GM12878 (cell line): ENCODE data around the gene C7orf33. TPM values are rescaled to one million over a fixed set of nuclear protein-coding genes. Genes with fewer than 3 reads are reported as not detected.

Experiments
- BCL11A ChIP-seq: IDR thresholded peaks from 2 replicates; pipeline ENCODE4 v1.6.1; 2011; ENCODE audit warnings: low read depth, low read length
- EP300 ChIP-seq, 2 experiments: fragments of 150-350 bp in 1 of 2; IDR thresholded peaks; 2 replicates each; pipeline ENCODE4 v1.6.1; 2011 to 2012; ENCODE audit warnings: low read depth in 2 of 2, low read length in 2 of 2, borderline replicate concordance in 1 of 2, improper control_type of control experiment in 1 of 2, inconsistent platforms in 1 of 2; ENCODE audit not compliant: control insufficient read depth in 1 of 2
- EZH2 ChIP-seq: IDR thresholded peaks from 2 replicates; pipeline ENCODE4 v1.6.1; 2012; ENCODE audit warnings: low read depth, mild to moderate bottlenecking, control low read depth, inconsistent platforms, low read length, borderline replicate concordance; ENCODE audit not compliant: control insufficient read depth
- FOXM1 ChIP-seq: IDR thresholded peaks from 2 replicates; pipeline ENCODE4 v1.6.1; 2012; ENCODE audit warnings: low read depth, mild to moderate bottlenecking, inconsistent platforms, low read length, moderate library complexity
- IKZF1 ChIP-seq: fragments of 450-650 bp; conservative IDR thresholded peaks from 2 replicates; pipeline ENCODE4 v1.6.1; 2017; ENCODE audit warnings: antibody characterized with exemption, mild to moderate bottlenecking
- IRF4 ChIP-seq: IDR thresholded peaks from 2 replicates; pipeline ENCODE4 v1.6.1; 2011; ENCODE audit warnings: low read depth, low read length
- MEF2A ChIP-seq: IDR thresholded peaks from 2 replicates; pipeline ENCODE4 v1.6.1; 2011; ENCODE audit warnings: low read depth, mild to moderate bottlenecking, low read length, moderate library complexity; ENCODE audit not compliant: insufficient read depth
- SPI1 ChIP-seq: IDR thresholded peaks from 2 replicates; pipeline ENCODE4 v1.6.1; 2011; ENCODE audit warnings: low read depth, mild to moderate bottlenecking, low read length, moderate library complexity, borderline replicate concordance; ENCODE audit not compliant: insufficient read depth
- SREBF1 ChIP-seq: IDR thresholded peaks from 2 replicates; pipeline ENCODE4 v1.6.1; 2012; ENCODE audit warnings: mild to moderate bottlenecking, low read length
- ZBED1 ChIP-seq: IDR thresholded peaks from 2 replicates; pipeline ENCODE4 v1.6.1; 2016; ENCODE audit warnings: borderline replicate concordance
- polyA plus RNA-seq, 11 experiments: library from polyadenylated mRNA; depleted of rRNA in 4 of 11; unstranded in 6 of 11; stranded (reverse) in 5 of 11; fragments of >200 nt; fragmentation: Nextera tagmentation in 4 of 11; fragmentation: Illumina TruSeq in 1 of 11; extraction: Ambion mirVana in 4 of 11; extraction: Trizol in 1 of 11; gene quantifications; 1 replicate in 1 of 11; 2 replicates in 10 of 11; pipeline versions ENCODE4 v1.2.1 to v1.2.3, GENCODE V29; 2011 to 2016; ENCODE audit warnings: inconsistent platforms in 2 of 11, missing spikeins in 2 of 11, low read depth in 1 of 11
- total RNA-seq, 4 experiments: library from RNA; depleted of rRNA in 3 of 4; stranded (reverse); fragments of >200 nt in 3 of 4; fragmentation: Illumina TruSeq in 1 of 4; extraction: Trizol in 1 of 4; gene quantifications; 2 replicates each; pipeline versions ENCODE4 v1.2.1 to v1.2.3, GENCODE V29; 2013 to 2021
- TF ChIP-seq, protein P1 (sequence below): IDR thresholded peaks from 2 replicates; pipeline ENCODE4 v1.6.1; 2012; ENCODE audit warnings: low read length, inconsistent platforms
- TF ChIP-seq, protein P2 (sequence below): fragments of 450-650 bp; IDR thresholded peaks from 2 replicates; pipeline ENCODE4 v1.6.1; 2017; ENCODE audit warnings: antibody characterized with exemption, mild to moderate bottlenecking, moderate library complexity

The C7orf33 gene
- total and polyA plus RNA-seq, 10 of the 15 experiments (the other 5 are each of a cell fraction or from before 2014, with no cell fraction given): not detected

DNA sequence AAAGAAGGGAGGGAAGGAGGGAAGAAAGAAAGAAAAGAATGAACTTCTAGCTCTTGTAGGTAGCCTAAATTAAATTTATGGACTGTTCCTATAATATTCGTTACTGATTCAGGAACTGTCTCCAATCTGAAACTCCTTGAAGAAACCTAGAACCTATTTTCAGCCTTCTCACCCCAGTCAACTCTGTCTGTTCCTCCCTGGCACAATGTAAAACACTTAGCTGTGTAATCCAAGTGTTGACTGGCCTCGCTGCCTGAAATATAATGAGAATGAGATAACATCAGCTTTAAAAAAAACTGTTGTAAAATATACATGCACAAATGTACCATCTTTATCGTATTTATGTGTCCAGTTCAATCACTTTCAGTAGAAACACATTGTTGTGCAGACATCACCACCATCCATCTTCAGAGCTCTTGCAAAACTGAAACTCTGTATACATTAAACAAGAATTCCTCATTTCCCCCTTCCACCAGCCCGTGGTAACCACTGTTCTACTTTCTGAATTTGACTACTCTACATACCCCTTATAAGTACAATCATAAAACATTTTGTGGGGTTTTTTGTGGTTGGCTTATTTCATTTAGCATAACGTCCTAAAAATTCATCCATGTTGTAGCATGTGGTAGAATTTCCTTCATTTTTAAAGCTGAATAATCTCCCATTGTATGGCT is 6.3 kb upstream of the C7orf33 start (continued):
- TF ChIP-seq EP300 (IDR thresholded peaks at IDR 0.05; ENCODE audit: borderline replicate concordance in 1 of 2, control insufficient read depth in 1 of 2, low read depth in 2 of 2, low read length in 2 of 2) (0 out of 4 replicates have a peak, but pooled peaks of 1 of the 2 experiments have one; percentile 9), SPI1 (peak; percentile 60), IRF4 (peak; percentile 53; the same call in 1 of the 2 replicates), BCL11A (0 out of 2 replicates have a peak, but pooled peaks have one; percentile 26), SREBF1 (no peak), MEF2A (0 out of 2 replicates have a peak, but pooled peaks have one; percentile 49), IKZF1 (0 out of 2 replicates have a peak, but pooled peaks have one; percentile 13), FOXM1 (peak; percentile 77; the same call in 1 of the 2 replicates), EZH2 (0 out of 2 replicates have a peak, but pooled peaks have one; percentile 29), ZBED1 (0 out of 2 replicates have a peak, but pooled peaks have one; percentile 55)
- TF ChIP-seq, protein P1, sequence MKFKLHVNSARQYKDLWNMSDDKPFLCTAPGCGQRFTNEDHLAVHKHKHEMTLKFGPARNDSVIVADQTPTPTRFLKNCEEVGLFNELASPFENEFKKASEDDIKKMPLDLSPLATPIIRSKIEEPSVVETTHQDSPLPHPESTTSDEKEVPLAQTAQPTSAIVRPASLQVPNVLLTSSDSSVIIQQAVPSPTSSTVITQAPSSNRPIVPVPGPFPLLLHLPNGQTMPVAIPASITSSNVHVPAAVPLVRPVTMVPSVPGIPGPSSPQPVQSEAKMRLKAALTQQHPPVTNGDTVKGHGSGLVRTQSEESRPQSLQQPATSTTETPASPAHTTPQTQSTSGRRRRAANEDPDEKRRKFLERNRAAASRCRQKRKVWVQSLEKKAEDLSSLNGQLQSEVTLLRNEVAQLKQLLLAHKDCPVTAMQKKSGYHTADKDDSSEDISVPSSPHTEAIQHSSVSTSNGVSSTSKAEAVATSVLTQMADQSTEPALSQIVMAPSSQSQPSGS: peak; percentile 57; the same call in 1 of the 2 replicates
- TF ChIP-seq, protein P2, sequence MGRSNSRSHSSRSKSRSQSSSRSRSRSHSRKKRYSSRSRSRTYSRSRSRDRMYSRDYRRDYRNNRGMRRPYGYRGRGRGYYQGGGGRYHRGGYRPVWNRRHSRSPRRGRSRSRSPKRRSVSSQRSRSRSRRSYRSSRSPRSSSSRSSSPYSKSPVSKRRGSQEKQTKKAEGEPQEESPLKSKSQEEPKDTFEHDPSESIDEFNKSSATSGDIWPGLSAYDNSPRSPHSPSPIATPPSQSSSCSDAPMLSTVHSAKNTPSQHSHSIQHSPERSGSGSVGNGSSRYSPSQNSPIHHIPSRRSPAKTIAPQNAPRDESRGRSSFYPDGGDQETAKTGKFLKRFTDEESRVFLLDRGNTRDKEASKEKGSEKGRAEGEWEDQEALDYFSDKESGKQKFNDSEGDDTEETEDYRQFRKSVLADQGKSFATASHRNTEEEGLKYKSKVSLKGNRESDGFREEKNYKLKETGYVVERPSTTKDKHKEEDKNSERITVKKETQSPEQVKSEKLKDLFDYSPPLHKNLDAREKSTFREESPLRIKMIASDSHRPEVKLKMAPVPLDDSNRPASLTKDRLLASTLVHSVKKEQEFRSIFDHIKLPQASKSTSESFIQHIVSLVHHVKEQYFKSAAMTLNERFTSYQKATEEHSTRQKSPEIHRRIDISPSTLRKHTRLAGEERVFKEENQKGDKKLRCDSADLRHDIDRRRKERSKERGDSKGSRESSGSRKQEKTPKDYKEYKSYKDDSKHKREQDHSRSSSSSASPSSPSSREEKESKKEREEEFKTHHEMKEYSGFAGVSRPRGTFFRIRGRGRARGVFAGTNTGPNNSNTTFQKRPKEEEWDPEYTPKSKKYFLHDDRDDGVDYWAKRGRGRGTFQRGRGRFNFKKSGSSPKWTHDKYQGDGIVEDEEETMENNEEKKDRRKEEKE: no peak
